HG02970 (cell line): ENCODE data around the gene ABCF3.

Source experiments
- ATAC-seq: cut with Tn5 transposase; IDR thresholded peaks from one replicate; pipeline ENCODE4 v1.9.1; 2021; ENCODE audit warnings: mild to moderate bottlenecking, moderate library complexity, moderate number of reproducible peaks; ENCODE audit not compliant: unreplicated experiment, low FRiP score

The ABCF3 gene

DNA sequence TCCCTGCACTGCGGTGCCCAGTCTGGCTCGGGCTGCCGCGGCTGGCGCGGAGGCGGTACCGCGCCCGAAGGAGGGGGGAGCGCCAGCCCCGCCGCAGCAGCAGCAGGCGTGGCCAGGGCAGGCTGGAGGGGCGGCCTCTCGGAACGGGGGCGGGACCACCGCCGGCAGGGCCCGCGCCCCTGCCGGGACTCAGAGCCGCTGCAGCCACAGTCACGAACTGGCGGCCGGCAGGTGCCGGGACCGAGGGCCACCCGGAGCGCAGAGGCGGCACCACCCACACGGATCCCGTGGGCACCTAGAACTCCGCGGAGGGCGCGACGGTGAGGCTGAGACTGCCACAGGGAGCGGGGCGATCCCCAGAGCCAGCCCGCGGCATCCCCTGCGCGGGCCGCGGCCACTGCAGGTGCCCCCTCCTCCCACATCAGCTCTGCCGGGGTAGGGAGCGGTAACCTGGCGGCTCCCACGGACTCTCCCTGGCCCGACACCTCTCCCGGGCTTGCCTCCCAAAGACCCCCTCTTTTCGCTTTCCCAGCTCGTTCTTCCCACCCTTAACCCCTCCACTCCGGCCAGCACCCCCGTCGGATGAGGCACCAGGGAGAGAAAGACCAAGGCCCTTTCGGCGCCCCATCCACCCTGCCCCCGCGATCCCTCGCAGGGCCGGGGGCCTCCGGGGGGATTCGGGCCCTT is 43.5 kb downstream of the ABCF3 start, which contains the start of gene VWA5B2:
VWA5B2 (plus strand) TSS at position 192 of the 687 bp plus-strand sequence. CDS start 944 bp downstream, outside the sequence.
- no peak for ATAC-seq

GRCh38 chr3:184230081-184230602 is 44.1 kb downstream of the ABCF3 start:
- ATAC-seq, result no peak

DNA sequence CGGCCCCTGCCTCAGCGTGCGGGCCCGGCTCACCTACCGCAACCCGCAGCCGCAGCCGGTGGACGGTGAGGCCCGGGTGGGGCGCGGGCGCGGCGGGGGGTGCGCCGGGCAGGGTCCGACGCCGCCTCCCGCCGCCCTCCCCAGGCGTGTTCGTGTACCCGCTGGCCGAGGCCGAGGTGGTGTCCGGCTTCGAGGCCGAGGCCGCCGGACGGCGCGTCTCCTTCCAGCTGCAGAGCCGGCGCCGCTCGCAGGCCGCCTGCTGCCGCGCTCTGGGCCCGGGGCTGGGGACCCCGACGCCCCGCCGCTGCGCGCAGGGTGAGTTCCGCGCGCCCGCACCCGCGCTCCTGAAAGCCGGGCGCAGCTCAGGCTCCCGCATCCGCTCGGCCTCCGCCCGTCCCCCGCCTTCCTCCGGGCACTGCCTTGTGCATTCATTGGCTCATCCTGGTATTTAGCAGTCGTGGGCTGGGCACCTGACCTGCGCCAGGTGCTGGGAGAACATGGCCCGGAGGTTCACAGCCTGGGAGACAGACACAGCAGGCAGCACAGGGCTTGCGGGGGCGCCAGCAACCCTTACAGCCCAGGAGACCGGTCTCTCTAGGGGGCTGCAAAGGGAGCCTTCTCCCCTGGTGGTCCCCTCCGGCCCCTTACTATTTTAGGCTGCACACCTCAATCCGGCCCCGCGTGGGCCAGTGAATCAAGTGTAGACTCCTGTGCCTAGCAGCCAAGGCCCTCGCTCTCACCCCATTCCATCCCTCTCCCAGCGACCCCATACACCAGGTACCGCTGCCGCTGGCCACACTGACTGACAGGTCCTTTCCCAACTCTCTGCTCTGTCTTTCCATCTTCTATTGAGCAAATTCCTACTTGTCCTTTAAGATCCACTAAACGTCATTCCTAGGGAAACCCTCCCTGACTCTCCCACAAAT is 44.9 kb downstream of the ABCF3 start:
- no peak for ATAC-seq

DNA sequence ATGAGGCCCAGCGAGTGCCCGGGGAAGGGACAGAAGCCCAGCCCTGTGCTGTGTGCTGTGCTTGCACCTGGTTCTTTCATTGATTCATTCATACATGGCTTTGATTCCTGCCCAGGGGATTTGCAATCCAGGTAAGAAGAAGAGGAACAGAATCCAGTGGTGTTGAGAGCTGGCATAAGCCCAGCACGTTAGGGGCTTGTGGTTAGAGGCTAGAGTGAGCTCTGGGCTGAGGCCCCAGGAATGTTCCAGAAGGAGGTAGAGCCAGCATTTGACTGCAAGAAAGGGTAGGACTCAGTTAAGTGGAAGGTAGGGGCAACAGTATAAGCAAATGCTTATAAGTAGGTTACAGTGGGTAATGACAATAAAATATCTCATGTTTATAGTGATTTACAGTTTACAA is 45.7 kb downstream of the ABCF3 start:
- no peak for ATAC-seq

- no peak for ATAC-seq
Measured at GRCh38 chr3:184233127-184233843, 47.3 kb downstream of the ABCF3 start.

DNA sequence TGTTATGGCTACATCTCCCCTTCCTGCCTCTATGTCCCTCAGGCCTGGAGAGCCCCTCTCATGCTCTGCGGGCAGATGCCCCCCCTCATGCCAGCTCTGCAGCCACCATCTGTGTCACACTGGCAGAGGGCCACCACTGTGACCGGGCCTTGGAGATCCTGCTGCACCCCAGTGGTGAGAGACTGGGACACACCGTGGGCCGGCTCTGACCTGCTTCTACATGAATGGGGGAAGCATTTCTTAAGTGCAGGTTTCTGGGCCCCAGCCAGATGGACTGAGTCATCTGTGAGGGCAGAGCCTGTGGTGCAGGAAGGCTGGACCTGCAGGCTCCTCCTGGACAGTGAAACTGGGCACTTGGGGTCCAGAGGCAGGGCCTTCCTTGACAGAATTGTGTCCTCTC is 48.2 kb downstream of the ABCF3 start:
- ATAC-seq, result no peak

DNA sequence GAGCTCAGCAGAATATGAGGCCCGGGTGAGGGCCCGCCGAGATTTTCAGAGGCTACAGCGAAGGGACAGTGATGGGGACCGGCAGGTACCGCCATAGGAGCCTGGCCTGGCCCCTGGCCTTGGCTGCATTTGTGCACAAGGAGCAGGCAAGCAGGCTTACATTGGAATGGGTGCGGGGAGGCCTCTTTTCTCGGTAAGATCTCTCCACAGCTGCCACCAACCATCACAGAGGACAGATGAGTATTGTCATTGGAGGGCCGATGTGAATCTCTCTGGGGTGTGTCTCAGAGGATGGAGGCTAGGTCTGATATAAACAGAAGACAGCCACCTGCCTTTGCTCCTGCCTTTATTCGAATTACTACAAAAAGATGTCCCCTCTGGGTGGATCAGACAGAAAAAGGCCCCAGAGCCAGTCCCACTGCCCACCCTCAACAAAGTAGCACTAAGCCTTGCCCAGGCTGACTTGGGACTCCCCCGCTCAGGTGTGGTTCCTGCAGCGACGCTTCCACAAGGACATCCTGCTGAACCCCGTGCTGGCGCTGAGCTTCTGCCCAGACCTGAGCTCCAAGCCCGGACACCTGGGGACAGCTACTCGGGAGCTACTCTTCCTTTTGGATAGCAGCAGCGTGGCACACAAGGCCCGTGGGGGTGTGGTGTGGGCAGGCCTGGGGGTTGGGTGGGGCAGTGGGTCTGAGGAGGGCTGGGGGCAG is 48.8 kb downstream of the ABCF3 start:
- no peak for ATAC-seq

DNA sequence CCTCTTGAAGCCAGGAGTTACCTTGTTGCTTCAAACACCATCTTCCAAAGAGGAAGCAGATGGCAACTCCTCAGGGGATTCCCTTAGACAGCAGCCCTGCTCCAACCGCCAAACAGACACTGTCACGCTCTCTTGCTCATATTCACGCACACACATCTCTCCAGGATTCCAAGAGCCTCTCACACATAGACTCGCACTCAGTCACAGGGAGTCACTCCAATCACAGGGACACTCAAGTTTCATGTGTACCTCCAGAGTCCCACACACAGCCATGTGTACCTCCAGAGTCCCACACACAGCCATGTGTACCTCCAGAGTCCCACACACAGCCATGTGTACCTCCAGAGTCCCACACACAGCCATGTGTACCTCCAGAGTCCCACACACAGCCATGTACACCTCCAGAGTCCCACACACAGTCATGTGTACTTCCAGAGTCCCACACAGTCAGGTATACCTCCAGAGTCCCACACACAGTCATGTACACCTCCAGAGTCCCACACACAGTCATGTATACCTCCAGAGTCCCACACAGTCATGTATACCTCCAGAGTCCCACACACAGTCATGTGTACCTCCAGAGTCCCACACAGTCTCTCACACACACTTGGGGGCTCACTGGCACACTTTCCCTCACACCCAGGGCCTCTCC is 49.5 kb downstream of the ABCF3 start:
- ATAC-seq, result no peak

DNA sequence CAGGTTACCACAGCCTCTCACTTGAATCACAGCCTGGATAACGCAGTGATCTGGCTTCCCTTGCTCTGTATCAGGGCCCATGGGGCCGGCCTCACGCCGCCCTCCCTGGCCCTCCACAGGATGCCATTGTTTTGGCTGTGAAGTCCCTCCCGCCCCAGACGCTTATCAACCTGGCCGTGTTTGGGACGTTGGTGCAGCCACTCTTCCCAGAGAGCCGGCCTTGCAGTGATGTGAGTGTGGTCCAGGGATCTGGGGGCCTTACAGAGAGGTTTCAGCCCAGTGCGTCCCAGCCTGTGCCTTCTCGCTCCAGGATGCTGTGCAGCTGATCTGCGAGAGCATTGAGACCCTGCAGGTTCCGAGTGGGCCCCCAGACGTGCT is 50.0 kb downstream of the ABCF3 start:
- ATAC-seq, result no peak

DNA sequence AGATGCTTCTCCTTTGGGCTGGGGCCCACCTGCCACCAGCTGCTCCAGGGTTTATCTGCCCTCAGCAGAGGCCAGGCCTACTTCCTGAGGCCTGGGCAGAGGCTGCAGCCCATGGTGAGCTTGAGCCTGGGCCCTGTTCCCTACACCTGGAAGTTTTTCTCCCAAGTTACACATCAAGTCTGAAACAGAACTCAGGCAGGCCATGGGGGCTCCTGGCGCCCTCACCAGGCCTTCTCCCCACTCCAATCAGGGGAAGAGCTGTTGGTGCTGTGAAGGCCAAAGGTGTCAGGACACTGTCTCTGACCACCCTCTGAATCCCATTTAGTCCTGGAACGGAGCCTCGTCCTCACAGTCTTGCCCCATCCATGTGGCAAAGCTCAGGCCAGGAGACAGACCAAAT is 50.6 kb downstream of the ABCF3 start:
- no peak for ATAC-seq

DNA sequence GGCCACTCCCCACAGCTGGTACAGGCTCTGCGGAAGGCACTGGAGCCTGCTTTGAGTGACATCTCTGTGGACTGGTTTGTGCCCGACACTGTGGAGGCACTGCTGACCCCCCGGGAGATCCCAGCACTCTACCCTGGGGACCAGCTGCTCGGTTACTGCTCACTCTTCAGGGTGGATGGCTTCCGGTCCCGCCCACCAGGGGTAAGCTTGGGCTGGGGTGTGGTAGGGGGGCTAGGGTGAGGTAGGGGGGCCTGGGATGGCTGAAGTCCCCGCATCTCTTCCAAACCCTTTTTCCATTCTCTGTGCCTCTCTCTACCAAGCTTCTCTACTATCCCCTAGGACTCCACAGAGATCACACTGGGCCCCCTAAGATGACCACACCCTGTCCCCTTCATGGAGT is 51.2 kb downstream of the ABCF3 start:
- no peak for ATAC-seq

DNA sequence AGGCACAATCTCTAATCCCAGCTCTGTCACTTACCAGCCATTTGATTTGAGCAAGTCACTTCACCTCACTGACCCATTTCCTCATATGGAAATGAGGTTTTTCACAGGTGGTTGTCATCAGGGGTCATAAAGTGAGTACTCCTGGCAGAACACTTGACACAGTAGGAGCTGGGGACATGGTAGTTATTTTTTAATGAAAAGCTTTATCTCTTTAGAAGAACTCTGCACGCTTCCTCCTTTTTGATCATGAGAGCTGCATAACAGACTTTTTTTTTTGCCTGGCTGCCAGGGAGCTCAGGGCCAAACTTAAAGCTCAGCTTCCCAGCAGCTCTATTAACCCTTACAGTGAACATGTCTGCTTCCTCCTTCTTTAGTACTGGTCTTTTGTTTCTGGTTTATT is 51.8 kb downstream of the ABCF3 start:
- ATAC-seq, result no peak

- ATAC-seq, result no peak
Measured at GRCh38 chr3:184238246-184238818, 52.3 kb downstream of the ABCF3 start.

DNA sequence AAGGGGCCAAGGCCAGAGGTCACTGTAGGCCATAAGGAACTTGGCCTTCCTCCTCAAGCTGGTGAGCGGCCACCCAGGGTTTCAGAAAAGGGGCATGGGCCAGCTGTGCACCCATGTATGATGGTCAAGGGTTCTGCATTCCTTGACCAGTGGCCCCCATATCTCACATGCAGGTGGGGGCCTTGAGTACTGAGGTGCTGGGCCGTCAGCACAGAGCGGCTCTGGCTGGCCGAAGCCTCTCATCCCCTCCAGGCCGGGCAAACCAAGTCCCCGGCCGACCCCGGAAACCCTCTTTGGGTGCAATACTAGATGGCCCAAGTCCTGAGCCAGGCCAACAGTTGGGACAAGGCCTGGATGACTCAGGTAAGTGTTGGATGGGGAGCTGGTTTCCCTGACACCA is 53.2 kb downstream of the ABCF3 start:
- no peak for ATAC-seq

GRCh38 chr3:184239708-184240107 is 53.7 kb downstream of the ABCF3 start:
- ATAC-seq, result no peak

GRCh38 chr3:184240384-184241140 is 54.6 kb downstream of the ABCF3 start:
- ATAC-seq, result no peak

DNA sequence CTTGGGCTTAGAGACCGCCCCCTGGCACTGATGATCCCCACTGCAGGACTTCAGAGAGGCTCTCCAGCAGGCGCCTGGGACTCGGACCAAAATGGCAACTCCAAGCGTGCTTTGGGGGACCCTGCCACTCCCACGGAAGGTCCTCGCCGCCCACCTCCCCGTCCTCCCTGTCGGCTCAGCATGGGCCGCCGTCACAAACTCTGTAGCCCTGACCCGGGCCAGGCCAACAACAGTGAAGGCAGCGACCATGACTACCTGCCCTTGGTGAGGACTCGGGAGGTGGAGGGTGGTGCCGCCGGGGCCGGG is 55.1 kb downstream of the ABCF3 start:
- ATAC-seq, result no peak

DNA sequence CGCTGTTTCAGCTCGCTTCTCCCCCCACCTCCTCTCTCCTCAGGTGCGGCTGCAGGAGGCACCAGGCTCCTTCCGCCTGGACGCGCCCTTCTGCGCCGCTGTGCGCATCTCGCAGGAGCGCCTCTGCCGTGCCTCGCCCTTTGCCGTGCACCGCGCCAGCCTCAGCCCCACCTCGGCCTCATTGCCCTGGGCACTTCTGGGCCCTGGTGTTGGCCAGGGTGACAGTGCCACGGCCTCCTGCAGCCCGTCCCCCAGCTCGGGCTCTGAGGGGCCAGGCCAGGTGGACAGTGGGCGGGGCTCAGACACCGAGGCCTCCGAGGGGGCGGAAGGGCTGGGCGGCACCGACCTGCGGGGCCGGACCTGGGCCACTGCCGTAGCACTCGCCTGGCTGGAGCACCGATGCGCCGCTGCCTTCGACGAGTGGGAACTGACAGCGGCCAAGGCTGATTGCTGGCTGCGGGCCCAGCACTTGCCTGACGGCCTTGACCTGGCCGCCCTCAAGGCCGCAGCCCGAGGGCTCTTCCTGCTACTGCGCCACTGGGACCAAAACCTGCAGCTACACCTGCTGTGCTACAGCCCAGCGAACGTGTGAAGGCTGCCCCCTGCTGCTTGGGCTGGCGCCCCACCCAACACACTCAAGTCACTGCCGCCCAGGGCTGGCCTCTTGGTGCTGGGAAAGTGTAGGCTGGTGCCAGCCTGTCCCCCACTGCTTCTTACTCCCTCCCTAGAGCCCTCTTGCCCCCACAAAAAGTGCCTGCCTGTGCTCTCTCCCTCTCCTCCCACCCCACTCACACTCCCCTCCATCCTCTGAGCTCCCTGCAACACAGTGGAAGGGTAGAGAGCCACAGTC is 55.7 kb downstream of the ABCF3 start:
- ATAC-seq, result no peak
